ENCODE data around the gene SRP9.
"Not testable (repeated sequence)": the region's sequence is repeated elsewhere in the genome, so short reads cannot be mapped to it uniquely, and the experiment has no call there.

Gene SRP9

GRCh38 chr1:225817611-225818061 is 40.0 kb downstream of the SRP9 start:
- no peak for DNase-seq

GRCh38 chr1:225818229-225818628 is 40.6 kb downstream of the SRP9 start:
- DNase-seq, result no peak

GRCh38 chr1:225819346-225820192 is 41.9 kb downstream of the SRP9 start:
- DNase-seq, result no peak

- no peak for DNase-seq
Measured at GRCh38 chr1:225820522-225821120, 43.0 kb downstream of the SRP9 start.

- DNase-seq, result no peak
Measured at GRCh38 chr1:225822655-225823403, 45.2 kb downstream of the SRP9 start.

- DNase-seq, result no peak
Measured at GRCh38 chr1:225823811-225824261, 46.2 kb downstream of the SRP9 start.

GRCh38 chr1:225824533-225824941 is 46.9 kb downstream of the SRP9 start:
- no peak for DNase-seq

- DNase-seq, result no peak
Measured at GRCh38 chr1:225825078-225825477, 47.5 kb downstream of the SRP9 start.

- DNase-seq, result no peak
Measured at GRCh38 chr1:225825607-225826007, 48.0 kb downstream of the SRP9 start.

- DNase-seq, result no peak
Measured at GRCh38 chr1:225827076-225827475, 49.5 kb downstream of the SRP9 start.

GRCh38 chr1:225828706-225829345 is 51.2 kb downstream of the SRP9 start:
- DNase-seq, result peak; percentile 23

- peak; percentile 13 for DNase-seq
Measured at GRCh38 chr1:225830841-225831240, 53.2 kb downstream of the SRP9 start.

- DNase-seq, result peak; percentile 79
Measured at GRCh38 chr1:225834417-225835329, 57.0 kb downstream of the SRP9 start.

GRCh38 chr1:225835856-225836255 is 58.2 kb downstream of the SRP9 start:
- peak; percentile 68 for DNase-seq

GRCh38 chr1:225836296-225836695 is 58.7 kb downstream of the SRP9 start:
- not testable (repeated sequence) for DNase-seq

- no peak for DNase-seq
Measured at GRCh38 chr1:225838793-225839192, 61.2 kb downstream of the SRP9 start.

Data from right forelimb (tissue), 1 donor.